Cerebellar cortex (tissue), 1 donor: ENCODE measurements around the gene LMLN.
"Not testable (repeated sequence)": the region's sequence is repeated elsewhere in the genome, so short reads cannot be mapped to it uniquely, and the experiment has no call there.

Experiments used
- DNase-seq: peaks from one replicate; pipeline ENCODE4 v3.0.0-alpha.2; 2015; ENCODE audit warnings: low spot score

The LMLN gene

DNA sequence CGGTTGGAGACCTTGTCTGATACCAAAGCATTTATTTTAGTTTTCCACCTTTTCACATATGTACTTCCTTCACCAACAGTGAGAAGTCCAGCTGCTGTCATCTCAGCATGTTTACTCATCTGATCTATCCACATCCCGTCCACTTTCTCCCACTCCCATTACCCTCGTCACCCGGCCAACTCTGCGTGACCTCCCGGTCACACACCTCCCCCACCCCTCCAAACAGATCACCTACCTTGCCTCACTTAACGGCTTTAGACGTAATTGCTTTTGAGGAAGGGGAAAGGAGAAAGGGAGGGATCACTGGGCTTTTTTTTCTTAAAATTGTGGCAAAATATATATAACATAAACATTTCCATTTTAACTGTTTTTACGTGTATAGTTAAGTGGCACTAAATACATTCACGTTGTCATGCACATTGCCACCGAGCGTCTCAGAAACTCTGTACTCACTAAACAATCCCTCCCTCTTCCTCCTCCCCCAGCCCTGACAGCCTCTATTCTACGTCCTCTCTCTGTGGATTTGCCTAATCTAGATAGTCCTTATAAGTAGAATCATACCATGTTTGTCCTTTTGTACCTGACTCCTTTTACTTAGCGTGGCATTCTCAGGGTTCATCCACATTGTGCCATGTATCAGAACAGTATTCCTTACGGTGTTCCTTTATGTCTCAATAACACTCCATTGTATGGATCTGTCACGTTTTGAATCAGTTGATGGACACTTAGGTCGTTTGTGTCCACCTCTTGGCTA is 67.2 kb downstream of the LMLN start:
- no peak for DNase-seq

DNA sequence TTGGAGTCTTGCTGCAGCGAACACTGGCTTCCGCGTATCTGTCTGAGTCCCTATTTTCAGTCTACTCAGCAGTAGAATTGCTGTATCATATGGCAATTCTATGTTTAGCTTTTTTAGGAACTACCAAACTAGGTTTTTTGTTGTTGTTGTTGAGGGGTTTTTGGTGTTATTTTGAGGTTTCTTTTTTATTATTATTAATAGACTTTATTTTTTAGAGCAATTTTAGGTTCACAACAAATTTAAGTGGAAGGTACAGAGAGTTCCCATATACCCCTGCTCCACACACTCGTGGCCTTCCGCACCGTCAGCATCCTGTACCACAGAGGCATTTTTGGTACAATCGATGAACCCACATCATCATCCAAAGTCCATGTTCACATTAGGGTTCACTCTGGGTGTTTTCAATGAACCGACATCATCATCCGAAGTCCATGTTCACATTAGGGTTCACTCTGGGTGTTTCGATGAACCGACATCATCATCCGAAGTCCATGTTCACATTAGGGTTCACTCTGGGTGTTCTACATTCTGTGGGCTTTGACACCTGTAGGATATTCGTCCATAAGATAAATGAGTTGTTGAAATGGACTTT is 67.9 kb downstream of the LMLN start:
- no peak for DNase-seq

DNA sequence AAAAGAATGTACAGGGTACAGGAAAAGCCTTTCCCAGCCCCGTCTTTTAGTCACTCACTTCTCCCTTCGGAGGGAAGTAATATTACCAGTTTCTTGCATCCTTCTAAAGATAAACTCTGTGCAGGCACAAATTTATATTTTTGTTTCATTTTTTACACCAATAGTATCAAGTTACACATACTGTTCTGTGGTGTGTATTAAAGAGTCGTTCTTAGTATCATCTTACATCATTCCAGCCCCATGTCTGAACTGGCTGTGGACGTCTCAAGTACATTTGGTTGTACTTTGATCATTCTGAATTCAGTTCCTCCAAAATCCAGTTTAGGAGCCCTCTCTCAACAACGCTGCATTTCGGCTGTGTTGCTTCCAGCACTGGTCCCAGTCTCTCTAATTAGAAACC is 68.7 kb downstream of the LMLN start:
- no peak for DNase-seq

DNA sequence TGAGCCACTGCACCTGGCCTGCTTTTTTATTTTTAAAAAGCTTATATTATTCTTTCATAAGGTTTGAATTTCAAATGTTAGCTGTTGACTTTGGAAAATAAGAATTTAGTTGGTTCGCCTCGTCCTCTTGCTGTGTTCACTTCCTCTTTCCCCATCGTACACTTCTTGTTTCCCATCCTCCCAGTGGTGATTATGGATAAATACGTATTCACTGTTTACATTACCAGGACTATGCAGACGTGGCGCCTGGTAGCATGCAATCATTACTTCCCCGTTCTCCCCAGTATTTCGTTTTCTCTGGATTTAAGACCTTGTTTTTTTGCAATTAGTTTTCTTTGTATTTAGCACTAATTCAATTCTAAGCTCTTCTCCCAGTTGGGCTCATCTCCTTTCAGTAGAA is 70.1 kb downstream of the LMLN start:
- no peak for DNase-seq

DNA sequence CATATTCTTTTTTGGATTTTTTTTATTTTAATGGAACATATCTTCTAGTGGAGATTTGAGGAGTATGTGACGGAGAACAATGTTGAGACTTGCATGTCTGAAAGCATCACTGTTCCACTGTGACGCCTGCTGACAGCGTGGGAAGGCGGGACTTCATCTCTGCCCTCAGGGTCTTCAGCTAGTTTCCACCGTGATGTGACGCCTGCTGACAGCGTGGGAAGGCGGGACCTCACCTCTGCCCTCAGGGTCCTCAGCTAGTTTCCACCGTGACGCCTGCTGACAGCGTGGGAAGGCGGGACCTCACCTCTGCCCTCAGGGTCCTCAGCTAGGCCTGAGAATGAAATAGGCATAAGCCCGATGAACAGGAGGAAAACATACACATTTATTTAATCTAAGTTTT is 70.7 kb downstream of the LMLN start:
- no peak for DNase-seq

DNA sequence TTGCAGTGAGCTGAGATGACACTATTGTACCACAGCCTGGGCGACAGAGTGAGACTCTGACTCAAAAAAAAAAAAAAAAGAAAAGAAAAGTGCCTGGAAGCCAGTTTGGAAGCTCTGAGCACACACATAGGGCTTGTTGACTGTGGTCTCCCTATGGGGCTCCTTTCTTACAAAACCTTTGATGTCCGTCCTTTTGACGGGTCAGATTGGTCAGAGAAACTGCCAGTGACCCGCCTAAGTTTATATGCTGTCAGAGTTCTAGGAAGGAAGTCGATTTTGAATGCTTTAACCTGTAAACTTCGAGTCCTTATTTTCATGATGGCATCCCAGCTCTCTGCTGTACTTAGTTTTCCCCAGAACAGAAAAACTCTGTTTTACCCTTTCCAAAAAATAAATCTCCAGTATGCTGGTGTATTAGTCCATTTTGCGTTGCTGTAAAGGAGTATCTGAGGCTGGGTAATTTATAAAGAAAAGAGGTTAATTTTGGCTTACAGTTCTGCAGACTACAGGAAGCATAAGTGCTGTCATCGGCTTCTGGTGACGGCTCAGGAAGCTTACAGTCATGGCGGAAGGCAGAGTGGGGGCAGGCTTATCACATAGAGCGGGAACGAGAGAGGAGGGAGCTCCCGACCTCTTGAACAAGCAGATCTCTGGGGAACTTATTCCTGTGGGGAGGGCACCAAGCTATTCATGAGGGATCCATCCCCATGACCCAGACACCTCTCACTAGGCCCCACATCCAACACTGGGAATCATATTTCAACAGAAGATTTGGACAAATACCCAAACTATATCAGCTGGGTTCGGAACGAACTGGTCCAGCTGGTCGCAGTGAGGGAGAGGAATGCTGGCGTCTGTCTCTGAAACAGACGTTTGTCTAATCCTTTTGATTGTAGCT is 72.3 kb downstream of the LMLN start:
- DNase-seq, result no peak

DNA sequence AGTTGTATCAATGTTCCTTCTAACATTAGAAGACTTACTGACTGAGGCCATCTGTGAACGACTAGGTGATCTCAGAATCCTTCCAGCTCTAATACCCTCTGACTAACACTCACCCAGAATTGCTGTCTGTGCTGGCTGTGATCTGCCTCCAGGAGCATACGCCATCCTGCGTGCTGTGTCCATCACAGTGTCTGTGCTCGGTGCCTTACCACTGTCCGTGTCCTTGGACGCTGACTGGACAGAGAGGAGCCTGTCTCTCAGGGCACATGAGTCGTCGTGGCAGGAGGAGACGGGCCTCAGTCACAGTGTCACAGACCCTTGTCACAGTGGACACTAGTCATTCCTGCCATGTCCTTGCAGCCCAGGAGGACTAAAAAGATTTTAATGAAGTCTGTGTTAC is 83.1 kb downstream of the LMLN start:
- no peak for DNase-seq

DNA sequence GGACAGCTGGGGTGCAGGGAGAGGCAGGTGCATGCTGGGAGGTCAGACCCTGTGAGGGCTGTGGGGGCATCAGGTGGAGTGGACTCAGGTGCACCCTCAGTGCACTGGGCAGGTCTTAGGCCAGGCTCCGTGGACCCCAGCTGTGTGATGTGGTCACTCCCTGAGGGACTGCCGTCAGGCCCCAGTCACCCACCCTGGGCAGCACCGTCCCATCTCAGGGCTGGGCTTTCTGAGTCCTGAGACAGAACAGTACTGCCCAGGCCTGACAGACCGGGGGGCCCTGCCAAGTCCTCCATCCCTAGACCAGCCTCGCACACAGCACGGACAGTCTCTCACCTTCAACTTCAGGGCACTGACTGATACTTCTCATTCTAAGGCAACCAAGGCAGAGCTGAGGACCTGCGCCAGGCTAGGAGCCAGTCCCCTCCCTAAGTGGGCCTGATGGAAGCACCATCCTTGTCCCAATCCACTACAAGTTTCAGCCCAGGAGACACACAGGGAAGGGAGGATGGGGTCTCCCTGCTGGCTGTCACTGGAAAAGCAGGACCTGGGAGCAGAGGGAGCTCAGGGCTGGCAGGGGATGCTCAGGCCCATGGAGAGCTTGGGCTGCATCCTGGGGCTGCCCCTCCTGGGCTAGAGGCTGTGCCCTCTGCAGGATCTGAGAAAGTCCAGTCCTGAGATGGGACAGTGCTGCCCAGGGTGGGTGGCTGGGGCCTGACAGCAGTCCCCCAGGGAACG is 86.3 kb downstream of the LMLN start:
- DNase-seq, result no peak

DNA sequence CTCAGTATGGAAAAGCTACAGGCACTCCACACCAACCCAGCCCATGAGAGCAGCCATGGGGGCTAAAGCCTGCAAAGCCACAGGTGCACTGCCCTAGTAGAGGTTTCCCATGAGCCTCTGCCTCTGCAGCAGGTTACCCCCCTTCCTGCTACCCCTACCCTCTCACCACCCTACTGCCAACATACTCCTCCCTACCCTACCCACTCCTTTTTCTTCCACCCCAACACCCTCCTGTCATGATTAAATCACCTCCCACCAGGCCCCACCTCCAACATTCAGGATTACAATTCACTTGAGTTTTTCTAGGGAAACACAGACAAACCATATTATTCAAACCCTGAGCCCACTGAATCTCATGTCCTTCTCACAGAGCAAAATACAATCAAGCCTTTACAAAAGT is 88.4 kb downstream of the LMLN start:
- no peak for DNase-seq

DNA sequence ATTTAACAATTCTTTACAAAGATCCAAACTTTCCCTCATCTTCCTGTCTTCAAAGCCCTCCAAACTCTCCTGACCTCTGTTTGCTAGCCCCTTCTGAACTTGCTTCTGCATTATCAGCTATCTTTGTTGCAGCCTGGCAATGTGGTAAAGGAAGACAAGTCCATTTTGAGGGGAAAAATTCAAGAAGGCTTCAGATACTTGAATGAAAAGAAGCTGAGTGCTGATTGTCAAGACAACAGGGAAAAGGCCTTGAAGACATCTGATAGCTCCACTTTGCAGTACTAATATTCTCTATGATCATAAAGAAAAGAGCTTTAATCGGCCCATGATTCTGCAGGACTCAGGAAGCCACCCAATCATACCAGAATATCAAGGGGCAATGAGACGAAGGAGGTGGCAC is 91.8 kb downstream of the LMLN start:
- DNase-seq, result no peak

DNA sequence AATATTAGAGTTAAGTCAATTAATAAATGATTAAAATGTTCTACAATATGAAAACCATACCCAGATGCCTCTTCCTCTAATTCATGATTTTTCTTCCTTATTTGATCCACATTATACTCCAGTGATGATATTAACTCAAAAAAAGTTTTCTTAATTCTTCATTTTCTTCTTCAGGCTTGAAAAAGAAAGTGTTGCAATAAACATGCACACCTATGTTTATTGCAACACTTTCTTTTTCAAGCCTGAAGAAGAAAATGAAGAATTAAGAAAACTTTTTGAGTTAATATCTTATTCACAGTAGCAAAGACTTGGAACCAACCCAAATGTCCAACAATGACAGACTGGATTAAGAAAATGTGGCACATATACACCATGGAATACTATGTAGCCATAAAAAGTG is 93.4 kb downstream of the LMLN start:
- DNase-seq, result not testable (repeated sequence)

DNA sequence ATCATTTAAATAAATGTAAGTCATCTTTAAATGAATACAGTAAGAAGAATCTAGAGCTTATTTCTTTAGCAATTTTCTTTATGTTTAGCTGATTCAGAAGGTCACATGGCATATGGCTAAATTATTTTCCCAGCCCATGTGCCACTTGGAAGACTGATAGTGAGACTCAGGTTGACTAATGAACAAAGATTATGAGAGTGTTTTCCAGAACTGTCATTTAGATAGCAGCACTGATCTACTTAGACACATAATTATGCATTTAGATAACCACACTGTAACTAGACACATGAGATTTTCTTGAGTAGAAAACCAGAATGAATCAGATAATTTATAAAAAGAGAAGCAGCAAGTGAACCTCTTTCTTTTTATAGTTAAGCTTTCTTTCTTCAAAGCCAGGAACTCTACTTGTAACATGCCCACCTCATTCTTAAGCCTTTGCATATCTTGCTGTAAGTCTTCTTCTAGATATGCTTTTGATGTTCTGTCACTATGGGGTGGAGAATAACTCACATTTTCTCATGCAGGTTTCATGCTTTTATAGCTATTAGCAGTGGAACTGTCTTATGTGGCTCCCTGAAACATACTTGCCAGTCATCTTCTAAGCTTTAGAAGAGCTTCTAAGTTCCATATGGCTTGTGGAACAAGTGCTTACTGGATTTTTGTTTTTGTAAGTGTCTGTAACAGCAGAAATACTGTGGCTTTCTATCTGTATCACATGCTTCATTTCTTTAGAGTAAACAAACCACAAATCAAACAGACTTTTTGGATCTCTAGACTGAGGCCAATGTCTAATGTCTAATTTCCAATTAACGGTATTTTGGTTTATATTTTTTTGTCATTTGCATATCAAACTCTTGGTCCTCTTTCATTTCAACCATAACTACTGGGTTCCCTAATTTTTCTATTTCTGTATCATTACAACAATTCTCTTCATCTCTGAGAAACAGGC is 101.4 kb downstream of the LMLN start:
- no peak for DNase-seq

DNA sequence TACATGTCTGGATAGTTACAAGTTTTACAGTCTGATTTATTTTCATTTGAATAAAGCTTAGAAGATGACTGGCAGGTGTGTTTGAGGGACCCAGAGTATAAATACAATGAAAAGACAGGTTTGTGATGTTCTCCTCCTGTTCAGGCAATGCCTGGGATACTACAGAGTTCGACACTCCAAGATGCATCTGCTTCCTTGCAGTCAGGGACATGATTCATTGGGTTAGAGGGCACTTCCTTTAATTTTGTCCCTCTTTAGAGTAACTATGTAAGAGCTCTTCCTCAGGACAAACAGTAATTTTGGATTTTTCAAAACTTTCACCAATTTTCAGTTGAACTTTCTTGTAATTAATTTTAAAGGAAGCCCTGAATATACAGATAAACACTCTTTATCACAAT is 102.0 kb downstream of the LMLN start:
- DNase-seq, result no peak

DNA sequence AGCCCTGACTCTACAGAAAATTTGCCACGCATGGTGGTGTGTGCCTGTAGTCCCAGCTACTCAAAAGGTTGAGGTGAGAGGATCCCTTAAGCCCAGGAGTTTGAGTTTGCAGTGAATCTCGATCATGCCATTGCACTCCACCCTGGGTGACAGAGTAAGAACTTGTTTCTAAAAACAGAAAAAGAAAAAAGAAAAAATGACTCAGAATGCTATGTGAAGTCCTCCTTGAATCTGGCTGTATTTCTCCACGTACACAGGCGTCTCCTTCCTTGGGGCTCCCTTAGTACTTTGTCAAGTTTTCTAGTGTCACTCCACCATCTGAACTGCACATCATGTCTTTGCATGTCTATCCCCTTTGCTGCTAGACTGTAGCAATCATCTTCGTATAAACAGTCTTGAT is 104.4 kb downstream of the LMLN start:
- no peak for DNase-seq

DNA sequence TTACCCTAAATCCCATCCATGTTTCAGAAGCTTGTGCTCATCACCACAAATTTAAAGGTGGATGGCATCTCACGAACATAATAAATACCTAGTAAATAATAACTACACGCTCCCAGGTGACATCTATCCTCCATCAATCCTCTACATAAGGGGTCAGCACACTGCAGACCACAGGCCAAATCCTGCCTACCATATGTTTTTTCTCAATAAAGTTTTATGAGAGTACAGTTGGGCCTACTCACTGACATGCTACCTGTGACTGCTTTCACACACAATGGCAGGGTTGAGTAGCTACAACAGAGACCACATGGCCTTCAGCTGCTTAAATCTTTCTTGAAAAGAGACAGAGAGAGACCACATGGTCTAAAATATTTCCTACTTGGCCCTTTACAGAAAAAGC is 105.9 kb downstream of the LMLN start:
- no peak for DNase-seq

DNA sequence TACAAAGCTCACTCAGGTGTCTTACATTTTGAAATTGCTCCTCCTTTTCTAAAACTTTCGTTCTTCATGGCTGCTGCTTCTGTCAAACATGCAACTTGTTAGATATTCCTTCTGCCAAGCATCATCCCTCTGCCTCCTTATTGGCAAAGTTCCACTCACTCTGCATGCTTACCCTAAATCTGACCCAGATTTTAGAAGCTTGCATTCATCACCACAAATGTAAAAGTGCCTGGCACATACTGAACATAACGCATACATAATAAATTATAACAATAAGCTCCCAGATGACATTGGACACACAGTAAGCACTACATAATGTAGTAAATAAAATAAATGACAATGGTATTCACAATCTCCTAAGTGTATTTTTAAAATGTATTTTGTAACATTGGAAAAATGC is 107.4 kb downstream of the LMLN start:
- no peak for DNase-seq

DNA sequence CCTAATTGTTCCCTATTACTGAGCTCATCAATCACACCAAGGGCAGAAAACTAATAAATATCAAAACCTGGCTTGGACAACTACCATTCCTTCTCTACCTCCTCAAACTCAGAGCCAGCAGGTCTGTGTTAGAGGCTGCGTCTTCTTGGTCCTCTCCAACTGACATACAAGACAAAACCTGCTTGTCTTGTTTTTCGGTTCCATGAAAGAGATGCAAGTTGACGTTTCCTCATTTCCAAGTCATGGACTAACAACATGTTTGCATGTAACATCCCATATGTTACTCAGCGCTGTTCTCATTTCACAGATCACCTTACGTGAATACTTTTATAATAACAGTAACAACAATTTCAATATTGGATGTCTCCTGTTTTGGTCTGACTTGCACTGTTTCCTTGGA is 110.9 kb downstream of the LMLN start:
- no peak for DNase-seq

DNA sequence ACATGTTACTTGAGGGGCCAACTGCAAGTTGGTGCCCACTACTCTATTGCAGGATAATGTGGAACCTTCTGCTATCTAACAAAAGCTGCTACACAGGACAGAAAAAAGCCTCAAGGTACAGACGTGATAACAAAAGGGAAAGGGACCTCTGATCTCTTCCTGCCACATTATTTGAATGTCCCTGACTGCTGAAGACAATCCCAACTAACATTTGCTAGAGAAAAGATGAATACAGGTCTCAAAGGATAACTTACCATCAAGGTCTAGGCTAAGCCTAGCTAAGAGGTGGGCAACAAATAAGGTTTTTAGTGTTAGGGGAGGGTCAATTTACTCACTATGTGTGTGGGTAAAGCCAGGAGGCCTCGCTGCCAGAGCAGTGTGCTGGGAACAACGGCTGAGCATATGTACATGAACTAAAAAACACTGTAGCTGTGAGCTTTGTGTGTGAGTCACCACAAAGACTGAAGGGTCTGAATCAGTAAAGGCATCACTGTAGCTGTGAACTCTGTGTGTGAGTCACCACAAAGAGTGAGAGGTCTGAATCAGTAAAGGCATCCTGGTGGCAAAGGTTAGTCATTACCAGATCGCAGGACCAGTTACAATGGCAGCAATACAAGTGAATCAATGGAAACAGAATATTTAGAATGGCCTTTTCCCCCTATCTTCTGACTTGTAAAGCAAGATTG is 111.7 kb downstream of the LMLN start:
- DNase-seq, result no peak

DNA sequence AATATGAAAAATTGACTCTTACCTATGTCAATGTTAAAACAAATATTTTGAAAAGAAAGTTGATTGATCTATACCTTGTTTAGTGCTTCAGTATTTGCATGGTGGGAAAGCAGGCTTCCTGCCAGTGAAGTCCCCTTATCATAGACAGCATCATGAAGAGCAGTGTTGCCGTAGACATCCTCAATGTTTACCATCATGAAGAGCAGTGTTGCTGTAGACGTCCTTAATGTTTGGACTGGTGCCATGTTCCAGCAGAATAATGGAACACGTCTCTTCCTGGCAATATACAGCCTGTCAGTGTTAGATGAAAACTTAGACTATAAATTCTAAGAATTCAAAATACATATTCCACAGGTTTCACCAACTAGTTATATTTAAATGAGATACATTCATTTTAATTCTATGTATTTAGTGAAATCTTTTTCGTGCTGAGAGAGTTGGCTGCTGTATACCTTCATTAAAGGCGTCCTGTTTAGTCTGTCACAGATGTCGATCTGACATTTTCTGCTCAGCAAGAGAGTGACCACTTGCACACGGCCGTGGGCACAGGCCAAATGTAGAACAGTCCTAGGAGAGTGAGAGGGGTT is 116.8 kb downstream of the LMLN start:
- DNase-seq, result no peak
